ENCODE results near the gene SIX6.
"Not testable (repeated sequence)": the region's sequence is repeated elsewhere in the genome, so short reads cannot be mapped to it uniquely, and the experiment has no call there.

SIX6 gene

GRCh38 chr14:60508707-60509437, at the start of gene SIX6:
SIX6 (plus strand) TSS chr14:60509146; CDS start chr14:60509399, 253 bp downstream.
- DNase-seq, result peak in 1 of 2 experiments; percentile 33

DNA sequence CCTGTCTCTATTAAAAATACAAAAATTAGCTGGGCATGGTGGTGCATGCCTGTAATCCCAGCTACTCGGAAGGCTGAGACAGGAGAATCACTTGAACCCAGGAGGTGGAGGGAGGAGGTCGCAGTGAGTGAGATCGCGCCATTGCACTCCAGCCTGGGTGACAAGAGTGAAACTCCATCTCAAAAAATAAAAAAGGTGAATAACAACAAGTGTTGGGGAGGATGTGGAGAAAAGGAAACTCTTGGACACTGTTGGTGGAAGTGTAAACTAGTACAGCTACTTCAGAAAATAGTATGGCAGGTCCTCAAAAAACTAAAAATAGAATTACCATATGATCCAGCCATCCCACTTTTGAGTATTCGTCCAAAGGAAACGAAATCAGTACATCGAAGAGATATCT, 28.7 kb upstream of the SIX6 start:
- not testable (repeated sequence) for DNase-seq

DNA sequence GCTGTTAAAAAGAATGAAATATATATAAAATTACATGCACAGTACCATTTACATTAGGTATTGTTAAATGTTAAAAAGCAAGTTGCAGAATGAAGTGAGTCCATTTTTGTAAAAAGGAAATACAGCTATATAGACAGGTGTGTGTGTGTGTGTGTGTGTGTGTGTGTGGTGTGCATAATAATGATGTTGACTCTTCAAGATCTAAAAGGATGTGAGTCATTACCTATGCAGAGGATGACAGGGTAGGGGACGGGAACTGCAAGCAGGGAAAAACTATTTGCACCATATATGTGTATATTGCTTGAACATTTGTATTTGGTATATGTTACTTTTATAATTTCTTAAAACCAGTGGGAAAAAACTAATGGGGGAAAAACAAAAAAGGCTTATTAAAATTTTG, 26.2 kb upstream of the SIX6 start:
- no peak for DNase-seq

GRCh38 chr14:60485057-60485597, 23.8 kb upstream of the SIX6 start:
- no peak for DNase-seq

- DNase-seq, result peak; percentile 40 to 51
Measured at GRCh38 chr14:60485598-60486251, 23.2 kb upstream of the SIX6 start, which contains the start of gene C14orf39. C14orf39 (minus strand) TSS chr14:60486063; CDS start chr14:60485078, 985 bp downstream.

DNA sequence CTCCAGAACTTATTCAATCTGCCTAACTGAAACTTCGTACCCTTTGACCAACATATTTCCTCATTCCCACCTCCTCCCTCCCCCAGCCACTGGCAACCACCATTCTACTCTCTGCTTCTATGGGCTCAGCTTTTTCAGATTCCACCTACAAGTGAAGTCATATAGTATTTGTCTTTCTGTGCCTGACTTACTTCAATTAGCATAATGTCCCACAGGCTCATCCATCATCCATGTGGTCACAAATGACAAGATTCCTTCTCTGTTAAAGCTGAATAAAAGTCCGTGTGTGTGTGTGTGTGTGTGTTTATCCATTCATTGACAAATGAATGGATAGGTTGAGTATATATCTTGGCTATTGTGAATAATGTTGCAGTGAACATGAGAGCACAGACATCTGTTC, 21.7 kb upstream of the SIX6 start:
- DNase-seq, result no peak

GRCh38 chr14:60488175-60488574, 20.8 kb upstream of the SIX6 start:
- no peak for DNase-seq

- DNase-seq, result no peak
Measured at GRCh38 chr14:60490270-60490669, 18.7 kb upstream of the SIX6 start.

DNA sequence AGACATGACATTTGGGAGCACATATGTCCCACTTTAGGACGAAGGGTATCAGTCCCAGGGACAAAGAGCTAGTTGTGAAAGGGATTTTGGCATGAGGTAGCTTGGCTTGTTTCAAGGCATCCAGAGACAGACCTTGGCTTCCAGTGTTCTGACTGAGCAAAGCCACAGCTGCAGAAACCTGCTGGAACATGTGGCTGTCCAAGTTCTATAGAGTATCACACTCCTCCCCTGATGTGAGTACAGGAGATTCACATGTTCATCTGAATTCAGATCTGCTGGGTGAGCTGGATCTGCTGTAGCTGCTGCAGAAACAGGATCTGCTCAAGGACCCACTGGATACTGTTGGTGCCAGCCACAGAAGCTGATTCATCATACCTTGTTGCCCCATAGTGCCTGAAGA, 13.0 kb upstream of the SIX6 start:
- DNase-seq, result no peak

- DNase-seq, result no peak
Measured at GRCh38 chr14:60502541-60502940, 6.4 kb upstream of the SIX6 start.

GRCh38 chr14:60505448-60505847, 3.5 kb upstream of the SIX6 start:
- DNase-seq, result no peak

- no peak for DNase-seq
Measured at GRCh38 chr14:60506010-60506409, 2.9 kb upstream of the SIX6 start.

- no peak for DNase-seq
Measured at GRCh38 chr14:60506462-60506984, 2.4 kb upstream of the SIX6 start.

GRCh38 chr14:60506985-60507829, 1.7 kb upstream of the SIX6 start:
- no peak for DNase-seq

DNA sequence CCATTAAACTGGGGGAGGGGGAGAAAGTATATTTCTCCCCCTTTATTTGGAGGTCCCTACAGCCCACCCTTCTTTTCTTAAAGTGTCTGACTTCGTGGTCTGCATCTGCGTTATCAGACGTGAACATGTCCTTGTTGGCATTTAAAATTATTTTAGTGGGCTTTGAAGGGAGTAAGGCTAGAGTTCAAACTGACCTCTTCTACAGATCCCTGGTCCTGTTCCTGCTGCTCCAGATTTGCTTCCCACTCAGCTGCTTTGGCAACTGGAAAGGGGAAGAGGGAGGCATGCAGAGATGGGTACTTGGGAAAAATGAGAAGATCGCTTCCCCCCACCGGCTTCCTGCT, 611 bp upstream of the SIX6 start:
- DNase-seq, result no peak

- peak; percentile 37 to 42 for DNase-seq
Measured at GRCh38 chr14:60509438-60510253, 700 bp downstream of the SIX6 start.

GRCh38 chr14:60510254-60510950, 1.5 kb downstream of the SIX6 start:
- peak in 1 of 2 experiments; percentile 24 for DNase-seq

- peak in 1 of 2 experiments; percentile 27 for DNase-seq
Measured at GRCh38 chr14:60510951-60511599, 2.1 kb downstream of the SIX6 start.

GRCh38 chr14:60512126-60512525, 3.2 kb downstream of the SIX6 start:
- DNase-seq, result no peak

DNA sequence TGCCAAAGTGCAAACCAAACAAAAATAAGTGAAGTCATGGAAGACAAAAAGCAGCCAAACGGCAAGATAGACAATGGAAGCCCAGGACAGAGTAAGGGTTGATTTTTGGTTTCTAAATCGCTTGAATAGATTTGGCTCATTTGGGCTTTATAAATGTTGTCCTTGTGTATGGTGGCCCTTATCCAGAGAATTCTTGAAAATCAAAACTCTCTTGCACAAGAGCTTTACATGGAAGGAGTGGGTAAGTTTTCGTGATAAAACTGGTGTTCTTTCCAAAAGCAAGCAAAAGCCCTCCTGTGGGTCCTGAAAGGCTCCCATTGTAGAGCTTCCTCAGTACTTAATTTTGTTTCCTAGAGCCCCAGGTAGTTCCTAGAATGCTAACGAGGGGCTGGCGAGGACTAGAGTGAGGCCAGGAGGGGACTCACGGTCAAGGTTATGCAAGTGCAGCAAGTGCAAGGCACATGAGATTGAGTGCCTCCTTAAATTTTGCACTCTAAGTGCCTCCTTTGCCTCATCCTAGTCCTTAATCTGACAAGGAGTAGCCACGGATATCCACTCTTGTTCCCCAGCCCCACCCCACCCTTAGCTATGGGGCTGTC, 4.1 kb downstream of the SIX6 start:
- DNase-seq, result no peak

DNA sequence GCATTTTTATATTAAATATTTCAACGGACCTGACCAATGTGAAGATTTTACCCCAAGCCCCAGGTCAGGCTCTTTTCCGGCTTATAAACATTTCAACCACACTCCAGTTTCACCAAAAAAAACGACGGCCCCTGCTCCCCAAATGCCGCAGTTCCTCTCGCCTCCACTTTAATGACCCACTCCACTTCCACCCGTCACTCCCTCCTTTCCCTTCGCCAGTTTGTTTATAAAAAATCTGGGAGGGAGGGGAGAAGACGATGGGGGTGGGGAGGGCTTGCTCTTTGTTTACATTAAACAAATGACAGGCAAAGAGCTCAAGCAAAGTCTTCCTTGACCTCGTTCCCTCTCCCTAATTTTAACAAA, 5.4 kb downstream of the SIX6 start:
- DNase-seq, result no peak
